ENCODE measurements around the gene ABHD1.

- TF ChIP-seq POLR2A (IDR thresholded peaks at IDR 0.05) = peak in 1 of 2 donors; percentile 0
- TF ChIP-seq CTCF (IDR thresholded peaks at IDR 0.05 in 4 of 5, conservative IDR thresholded peaks at IDR 0.05 in 1 of 5) = no peak
These were observed 11.3 kb downstream of the ABHD1 start for GRCh38 chr2:27134781-27135477.
